ENCODE results near the gene INTS2. TPM values are rescaled to one million over a fixed set of nuclear protein-coding genes. Genes with fewer than 3 reads are reported as not detected.

INTS2 gene
- total and polyA plus RNA-seq, 12 donors: 1.3 to 14.1 (median 8.7) TPM

DNA sequence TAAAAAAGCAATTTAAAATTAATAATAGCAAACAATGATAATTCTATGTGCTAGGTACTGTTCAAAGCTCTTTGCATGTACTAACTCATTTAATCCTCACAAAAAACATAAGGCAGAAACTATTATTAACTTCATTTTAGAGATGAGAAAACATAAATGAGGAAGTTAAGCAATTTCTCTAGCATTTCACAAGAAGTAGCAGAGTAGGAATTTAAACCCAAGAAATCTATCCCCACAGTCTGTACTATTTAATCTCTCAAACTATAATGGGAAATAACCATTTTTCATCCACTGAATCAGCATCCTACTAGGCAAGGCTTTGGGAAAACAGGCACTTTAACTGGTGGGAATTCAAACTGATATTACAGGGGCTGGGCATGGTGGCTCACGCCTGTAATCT is 42.2 kb upstream of the INTS2 start:
- TF ChIP-seq, protein P1, sequence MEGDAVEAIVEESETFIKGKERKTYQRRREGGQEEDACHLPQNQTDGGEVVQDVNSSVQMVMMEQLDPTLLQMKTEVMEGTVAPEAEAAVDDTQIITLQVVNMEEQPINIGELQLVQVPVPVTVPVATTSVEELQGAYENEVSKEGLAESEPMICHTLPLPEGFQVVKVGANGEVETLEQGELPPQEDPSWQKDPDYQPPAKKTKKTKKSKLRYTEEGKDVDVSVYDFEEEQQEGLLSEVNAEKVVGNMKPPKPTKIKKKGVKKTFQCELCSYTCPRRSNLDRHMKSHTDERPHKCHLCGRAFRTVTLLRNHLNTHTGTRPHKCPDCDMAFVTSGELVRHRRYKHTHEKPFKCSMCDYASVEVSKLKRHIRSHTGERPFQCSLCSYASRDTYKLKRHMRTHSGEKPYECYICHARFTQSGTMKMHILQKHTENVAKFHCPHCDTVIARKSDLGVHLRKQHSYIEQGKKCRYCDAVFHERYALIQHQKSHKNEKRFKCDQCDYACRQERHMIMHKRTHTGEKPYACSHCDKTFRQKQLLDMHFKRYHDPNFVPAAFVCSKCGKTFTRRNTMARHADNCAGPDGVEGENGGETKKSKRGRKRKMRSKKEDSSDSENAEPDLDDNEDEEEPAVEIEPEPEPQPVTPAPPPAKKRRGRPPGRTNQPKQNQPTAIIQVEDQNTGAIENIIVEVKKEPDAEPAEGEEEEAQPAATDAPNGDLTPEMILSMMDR (IDR thresholded peaks at IDR 0.05): no peak
- TF ChIP-seq POLR2A (IDR thresholded peaks at IDR 0.05): no peak
- no peaks in the 10 kb centered on the region for H3K9me3 ChIP-seq (replicated peaks in 1 of 3)
- WGBS, 4 donors: 90 to 100% (median 97%) methylated on average over 1 of the region's 1 CpG
- intact Hi-C loops (cut with DNase I): no loop called here
- no peak overlapping the region for H3K27ac ChIP-seq
- DNase-seq: no peak
- no peak overlapping the region for H3K4me3 ChIP-seq
- H3K4me1 ChIP-seq (replicated peaks in 1 of 2): no peaks in the 10 kb centered on the region
- H3K36me3 ChIP-seq (replicated peaks in 1 of 2): peaks cover 0 to 62% of the 10 kb centered on the region in 2 donors
- H3K27me3 ChIP-seq: no peaks in the 10 kb centered on the region

GRCh38 chr17:61968757-61969156 is 41.0 kb upstream of the INTS2 start:
- no peaks in the 10 kb centered on the region for H3K4me1 ChIP-seq (replicated peaks in 1 of 2)
- TF ChIP-seq, protein P1 (IDR thresholded peaks at IDR 0.05): no peak
- TF ChIP-seq POLR2A (IDR thresholded peaks at IDR 0.05): no peak
- DNase-seq: no peak
- intact Hi-C loops (cut with DNase I): loop anchor here in 1 of 2 donors (10.0 kb wide), 1 partner anchor 66 kb away; no protein-coding TSS in a partner anchor
- no peaks in the 10 kb centered on the region for H3K27me3 ChIP-seq
- H3K4me3 ChIP-seq: no peak overlapping the region
- H3K36me3 ChIP-seq (replicated peaks in 1 of 2): peaks cover 0 to 75% of the 10 kb centered on the region in 2 donors
- no peaks in the 10 kb centered on the region for H3K9me3 ChIP-seq (replicated peaks in 1 of 3)
- 94 to 99% (median 99%) methylated on average over 5 of the region's 5 CpGs for WGBS, 4 donors
- no peak overlapping the region for H3K27ac ChIP-seq

GRCh38 chr17:61967729-61968128 is 39.9 kb upstream of the INTS2 start:
- H3K27me3 ChIP-seq: no peaks in the 10 kb centered on the region
- TF ChIP-seq, protein P1 (IDR thresholded peaks at IDR 0.05): no peak
- no peak for TF ChIP-seq POLR2A (IDR thresholded peaks at IDR 0.05)
- peaks cover 0 to 83% of the 10 kb centered on the region in 2 donors for H3K36me3 ChIP-seq (replicated peaks in 1 of 2)
- no peaks in the 10 kb centered on the region for H3K9me3 ChIP-seq (replicated peaks in 1 of 3)
- 90 to 96% (median 94%) methylated on average over 2 of the region's 2 CpGs for WGBS, 4 donors
- intact Hi-C loops (cut with DNase I): loop anchor here in 1 of 2 donors (10.0 kb wide), 1 partner anchor 67 kb away; no protein-coding TSS in a partner anchor
- no peaks in the 10 kb centered on the region for H3K4me1 ChIP-seq (replicated peaks in 1 of 2)
- no peak overlapping the region for H3K4me3 ChIP-seq
- no peak for DNase-seq
- H3K27ac ChIP-seq: no peak overlapping the region

- Histone ChIP-seq H3K4me3 (no peak overlapping the region), H3K27me3 (no peaks in the 10 kb centered on the region), H3K9me3 (replicated peaks in 1 of 3) (no peaks in the 10 kb centered on the region), H3K4me1 (replicated peaks in 1 of 2) (no peaks in the 10 kb centered on the region), H3K36me3 (replicated peaks in 1 of 2) (peaks cover 0 to 80% of the 10 kb centered on the region in 2 donors), H3K27ac (no peak overlapping the region)
- DNase-seq: no peak
- intact Hi-C loops (cut with DNase I): loop anchor here in 1 of 2 donors (10.0 kb wide), 1 partner anchor 69 kb away; no protein-coding TSS in a partner anchor
- WGBS, 4 donors: 0 to 3% (median 0%) methylated on average over 1 of the region's 1 CpG
- no peak for TF ChIP-seq POLR2A (IDR thresholded peaks at IDR 0.05)
- TF ChIP-seq, protein P1 (IDR thresholded peaks at IDR 0.05): no peak
Observed at GRCh38 chr17:61966191-61966590, 38.4 kb upstream of the INTS2 start.

Data from adrenal gland (tissue), 12 donors.